Measurements from ENCODE around the gene PLCH1. TPM values are rescaled to one million over a fixed set of nuclear protein-coding genes. Genes with fewer than 3 reads are reported as not detected.
A peak's percentile ranks its signal among the peaks of the same experiment; 100 is the strongest.
"Not testable (repeated sequence)": the region's sequence is repeated elsewhere in the genome, so short reads cannot be mapped to it uniquely, and the experiment has no call there.

The PLCH1 gene
- total RNA-seq, 4 donors from 2014 or later: 1.4 to 7.0 (median 2.0) TPM

DNA sequence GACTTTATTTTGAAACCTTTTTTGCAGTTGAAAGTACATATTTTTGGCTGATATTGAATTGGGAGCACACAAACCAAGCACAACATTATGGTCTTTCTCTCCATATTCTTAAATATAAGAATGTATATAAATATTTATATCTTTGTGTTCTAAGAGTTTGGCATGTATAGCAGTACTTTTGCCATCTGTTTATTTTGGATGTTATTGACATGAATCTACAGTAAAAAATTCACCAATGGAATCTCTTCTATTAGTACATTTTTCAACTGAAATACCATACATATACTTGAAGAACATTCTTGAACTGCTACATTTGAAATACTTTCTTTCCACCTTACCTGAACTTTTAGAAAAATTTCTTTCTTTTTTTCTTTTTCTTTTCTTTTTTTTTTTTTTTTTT lies 342.2 kb downstream of the PLCH1 start:
- Histone ChIP-seq H3K4me3 (no peak overlapping the region), H3K9me3 (no peaks in the 10 kb centered on the region), H3K27me3 (no peaks in the 10 kb centered on the region), H3K36me3 (no peaks in the 10 kb centered on the region), H3K4me1 (no peaks in the 10 kb centered on the region), H3K27ac (no peak overlapping the region)
- no peak for DNase-seq (ENCODE audit: low spot score in 2 of 2)
- TF ChIP-seq CTCF (IDR thresholded peaks at IDR 0.05): no peak
- no peak for TF ChIP-seq EP300 (IDR thresholded peaks at IDR 0.05)
- TF ChIP-seq POLR2A (IDR thresholded peaks at IDR 0.05): no peak

DNA sequence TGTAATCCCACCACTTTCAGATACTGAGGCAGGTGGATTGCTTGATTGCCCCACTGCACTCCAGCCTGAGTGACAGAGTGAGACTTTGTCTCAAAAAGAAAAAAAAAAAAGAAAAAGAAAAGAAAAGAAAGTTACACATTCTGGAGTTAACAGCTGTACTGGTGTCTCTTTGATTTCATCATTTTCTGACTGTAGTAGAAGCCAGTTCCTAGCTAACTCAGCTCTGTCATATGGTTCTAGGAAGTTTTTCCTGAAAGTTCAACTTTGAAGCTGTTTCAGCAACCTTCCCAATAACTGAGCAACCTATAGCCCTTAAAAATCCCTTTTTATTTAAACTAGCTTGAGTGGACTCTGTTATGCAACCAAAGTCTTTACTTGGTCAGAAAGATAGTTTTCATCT lies 346.8 kb downstream of the PLCH1 start:
- Histone ChIP-seq H3K4me1 (no peaks in the 10 kb centered on the region), H3K27ac (no peak overlapping the region), H3K4me3 (no peak overlapping the region), H3K36me3 (no peaks in the 10 kb centered on the region), H3K27me3 (no peaks in the 10 kb centered on the region), H3K9me3 (peaks cover 0 to 5% (median 0%) of the 10 kb centered on the region in 4 donors)
- TF ChIP-seq POLR2A (IDR thresholded peaks at IDR 0.05) (no peak), CTCF (IDR thresholded peaks at IDR 0.05) (no peak), EP300 (IDR thresholded peaks at IDR 0.05) (no peak)
- DNase-seq (ENCODE audit: low spot score in 2 of 2): no peak

DNA sequence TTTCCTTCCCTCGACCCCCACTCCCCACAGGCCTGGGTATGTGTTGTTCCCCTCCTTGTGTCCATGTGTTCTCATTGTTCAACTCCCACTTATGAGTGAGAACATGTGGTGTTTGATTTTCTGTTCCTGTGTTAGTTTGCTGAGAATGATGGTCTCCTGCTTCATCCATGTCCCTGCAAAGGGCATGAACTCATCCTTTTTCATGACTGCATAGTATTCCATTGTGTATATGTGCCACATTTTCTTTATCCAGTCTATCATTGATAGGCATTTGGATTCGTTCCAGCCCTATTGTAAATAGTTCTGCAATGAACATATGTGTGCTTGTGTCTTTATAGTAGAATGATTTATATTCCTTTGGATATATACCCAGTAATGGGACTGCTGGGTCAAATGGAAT lies 350.0 kb downstream of the PLCH1 start:
- not testable (repeated sequence) for H3K27ac ChIP-seq; H3K36me3 ChIP-seq; H3K9me3 ChIP-seq; H3K27me3 ChIP-seq; H3K4me3 ChIP-seq; DNase-seq (ENCODE audit: low spot score in 2 of 2)
- 78 to 84% methylated on average over 2 of the region's 2 CpGs for WGBS, 2 donors
- H3K4me1 ChIP-seq: peaks cover 0 to 15% (median 0%) of the 10 kb centered on the region in 4 donors

DNA sequence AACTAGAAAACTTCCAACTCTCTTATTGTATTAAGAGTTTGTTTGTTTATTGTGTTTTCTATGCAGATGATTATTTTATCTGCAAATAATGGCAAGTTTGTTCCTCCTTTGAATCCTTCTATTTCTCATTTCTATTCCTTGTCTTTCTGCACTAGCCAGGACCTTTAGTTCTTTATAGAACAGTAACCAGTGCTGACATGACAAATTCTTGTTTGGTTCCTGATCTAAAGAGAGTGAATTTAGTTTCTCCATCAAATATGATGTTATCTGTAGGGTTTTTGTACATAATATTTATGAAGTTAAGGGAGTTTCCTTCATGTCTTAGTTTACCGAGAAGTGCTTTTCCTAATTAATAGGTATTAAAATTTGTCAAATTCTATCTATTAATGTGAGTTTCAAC lies 350.6 kb downstream of the PLCH1 start:
- TF ChIP-seq CTCF (IDR thresholded peaks at IDR 0.05) (no peak), EP300 (IDR thresholded peaks at IDR 0.05) (no peak), POLR2A (IDR thresholded peaks at IDR 0.05) (no peak)
- Histone ChIP-seq H3K4me1 (peaks cover 0 to 15% (median 0%) of the 10 kb centered on the region in 4 donors), H3K4me3 (no peak overlapping the region), H3K36me3 (no peaks in the 10 kb centered on the region), H3K9me3 (peaks cover 0 to 5% (median 0%) of the 10 kb centered on the region in 4 donors), H3K27ac (no peak overlapping the region), H3K27me3 (no peaks in the 10 kb centered on the region)
- DNase-seq (ENCODE audit: low spot score in 2 of 2): no peak
- WGBS, 2 donors: 95 to 97% methylated on average over 1 of the region's 1 CpG

- Histone ChIP-seq H3K9me3 (peaks cover 0 to 5% (median 0%) of the 10 kb centered on the region in 4 donors), H3K4me3 (no peak overlapping the region), H3K27me3 (no peaks in the 10 kb centered on the region), H3K27ac (no peak overlapping the region), H3K36me3 (no peaks in the 10 kb centered on the region), H3K4me1 (peaks cover 0 to 15% (median 0%) of the 10 kb centered on the region in 4 donors)
- TF ChIP-seq CTCF (IDR thresholded peaks at IDR 0.05) (no peak), EP300 (IDR thresholded peaks at IDR 0.05) (no peak), POLR2A (IDR thresholded peaks at IDR 0.05) (no peak)
- WGBS, 2 donors: 85 to 91% methylated on average over 1 of the region's 1 CpG
- DNase-seq (ENCODE audit: low spot score in 2 of 2): no peak
Observed at GRCh38 chr3:155393316-155393715, 351.6 kb downstream of the PLCH1 start.

DNA sequence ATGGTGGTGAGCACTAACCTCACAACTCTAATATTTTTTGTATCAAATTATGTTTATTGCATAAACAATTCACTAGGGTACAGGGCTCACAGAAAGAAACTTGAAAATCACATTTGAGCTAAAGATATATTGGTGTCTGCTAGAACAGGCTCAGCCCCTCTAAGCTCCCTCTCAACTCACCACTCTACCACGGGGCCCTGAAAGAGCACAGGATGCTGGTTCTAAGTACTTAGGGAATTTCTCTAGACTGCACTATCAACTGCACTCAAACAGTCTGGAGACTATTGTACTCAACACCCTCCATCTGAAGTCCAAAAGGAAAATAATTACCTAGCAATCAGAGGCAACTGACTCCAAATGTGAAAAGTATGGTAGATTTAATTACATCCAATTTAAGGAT lies 352.7 kb downstream of the PLCH1 start:
- no peaks in the 10 kb centered on the region for H3K27me3 ChIP-seq
- 33 to 48% methylated on average over 1 of the region's 1 CpG for WGBS, 2 donors
- no peak for DNase-seq (ENCODE audit: low spot score in 2 of 2)
- H3K27ac ChIP-seq: peak overlapping the region in 2 of 4 donors; percentile 14 to 25
- H3K36me3 ChIP-seq: no peaks in the 10 kb centered on the region
- H3K9me3 ChIP-seq: peaks cover 0 to 5% (median 0%) of the 10 kb centered on the region in 4 donors
- no peak for TF ChIP-seq EP300 (IDR thresholded peaks at IDR 0.05)
- TF ChIP-seq CTCF (IDR thresholded peaks at IDR 0.05): no peak
- no peak for TF ChIP-seq POLR2A (IDR thresholded peaks at IDR 0.05)
- H3K4me1 ChIP-seq: peaks cover 0 to 15% (median 0%) of the 10 kb centered on the region in 4 donors
- H3K4me3 ChIP-seq: no peak overlapping the region

Measured in tibial nerve (tissue), 4 donors.